NCI-H2107 treated with DMSO at 0.1 percent for 48 hours (cell line): ENCODE measurements around the gene CDH2.

Experiments
- DNase-seq: peaks from one replicate; lab custom pipeline; 2025; ENCODE audit not compliant: unreplicated experiment; lab: John Stamatoyannopoulos, UW

CDH2 gene

DNA sequence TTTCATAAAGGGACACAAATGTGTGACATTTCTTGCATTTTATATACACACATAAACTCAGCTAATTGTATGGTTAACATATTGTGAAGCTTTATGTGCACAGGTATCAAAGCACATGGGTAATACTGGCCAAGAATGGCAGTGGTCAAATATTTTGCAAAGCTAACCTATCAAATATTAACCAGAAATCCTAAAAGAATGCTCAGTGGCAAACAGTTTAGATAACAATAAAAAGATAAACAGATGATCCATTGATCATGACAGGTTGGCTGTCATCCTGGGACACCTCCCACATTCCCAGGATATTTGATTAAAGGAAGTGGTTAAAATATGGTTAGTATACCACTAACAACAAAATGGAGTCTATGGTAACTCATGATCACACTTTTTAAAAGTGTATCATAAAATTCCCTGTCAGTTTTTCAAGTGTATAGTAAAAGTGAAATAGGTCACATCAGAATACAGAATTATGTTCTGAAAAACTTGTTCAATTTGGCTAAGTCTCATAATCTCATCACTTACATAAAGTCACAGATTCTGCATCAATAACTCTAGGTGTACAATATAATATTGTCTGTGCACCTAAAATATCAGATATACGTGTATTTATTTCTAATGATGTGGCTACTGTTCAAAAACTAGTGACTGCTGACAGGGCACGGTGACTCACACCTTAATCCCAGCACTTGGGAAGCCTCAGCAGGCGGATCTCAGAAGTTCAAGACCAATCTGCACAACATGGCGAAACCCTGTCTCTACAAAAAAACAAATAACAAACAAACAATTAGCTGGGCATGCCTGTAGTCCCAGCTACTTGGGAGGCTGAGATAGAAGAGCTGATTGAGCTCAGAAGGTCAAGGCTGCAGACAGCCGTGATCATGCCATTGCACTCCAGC is 48.9 kb downstream of the CDH2 start:
- no peak for DNase-seq

GRCh38 chr18:28127228-28127627 is 49.7 kb downstream of the CDH2 start:
- DNase-seq, result no peak

DNA sequence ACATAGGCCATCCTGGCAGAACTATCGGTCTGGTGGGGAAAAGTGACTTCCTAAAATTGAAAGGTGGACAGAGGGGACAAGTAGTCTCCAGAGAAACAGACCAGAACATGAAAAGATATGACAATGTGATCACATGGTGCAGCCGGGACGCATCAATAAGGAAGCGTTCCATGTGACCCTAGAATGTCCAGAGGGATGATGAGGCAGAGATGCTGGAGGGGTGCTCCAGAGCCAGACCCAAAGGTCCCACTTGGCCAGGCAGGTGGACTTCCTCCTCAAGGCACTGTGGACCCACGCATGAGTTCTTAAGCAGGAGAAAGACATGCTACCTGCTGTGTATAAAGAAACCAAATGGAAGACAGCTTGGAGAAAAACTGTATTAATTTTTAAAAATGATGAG is 50.2 kb downstream of the CDH2 start:
- no peak for DNase-seq

DNA sequence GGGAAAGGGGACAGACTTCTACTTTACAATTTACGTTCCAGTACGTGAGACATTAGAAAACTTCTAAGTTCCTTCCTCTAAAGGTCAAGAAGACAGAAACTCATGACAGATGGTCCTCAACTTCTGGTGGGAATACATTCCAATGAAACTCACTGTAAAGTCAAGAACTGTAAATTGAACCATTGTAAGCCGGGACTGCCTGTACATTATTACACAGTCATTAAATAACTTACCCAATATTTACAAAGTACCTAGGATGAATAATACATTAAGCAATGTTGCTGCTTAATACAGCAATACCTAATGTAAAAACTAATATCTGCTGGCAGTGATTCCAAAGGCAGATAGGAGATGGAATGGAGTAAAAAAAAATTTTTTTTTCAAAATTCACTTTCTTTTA is 51.9 kb downstream of the CDH2 start:
- no peak for DNase-seq

- no peak for DNase-seq
These were observed 52.5 kb downstream of the CDH2 start for GRCh38 chr18:28124131-28125029.

DNA sequence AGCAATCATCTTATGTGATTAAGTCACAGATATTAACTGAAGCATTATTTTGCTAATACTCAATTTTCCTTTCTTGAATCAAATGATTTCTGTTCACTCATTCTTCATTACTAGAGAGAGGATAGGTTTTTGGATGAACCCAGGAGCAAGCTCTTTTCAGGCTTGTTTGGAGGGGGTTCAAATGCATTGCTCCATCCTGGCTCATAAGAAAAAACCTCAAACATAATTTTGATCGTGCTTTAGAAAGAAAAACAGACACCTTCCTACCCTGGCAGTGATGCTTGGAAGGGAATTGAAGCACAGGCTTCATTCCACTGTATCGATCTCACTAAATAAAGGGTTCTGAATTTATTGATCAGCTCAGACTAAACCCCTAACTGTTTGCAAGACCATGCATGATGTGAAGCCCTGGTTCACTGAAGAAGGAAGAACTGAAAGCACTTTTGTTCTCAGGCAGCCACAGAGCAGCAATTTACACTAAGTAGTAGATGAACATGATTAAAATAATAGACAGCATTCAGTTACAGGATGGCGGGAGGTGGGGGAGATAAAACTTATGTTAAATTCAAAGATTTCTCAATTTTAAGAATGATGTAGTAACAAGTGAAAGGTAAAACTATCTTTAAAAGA is 53.4 kb downstream of the CDH2 start:
- no peak for DNase-seq

GRCh38 chr18:28120828-28121515 is 56.0 kb downstream of the CDH2 start:
- no peak for DNase-seq

DNA sequence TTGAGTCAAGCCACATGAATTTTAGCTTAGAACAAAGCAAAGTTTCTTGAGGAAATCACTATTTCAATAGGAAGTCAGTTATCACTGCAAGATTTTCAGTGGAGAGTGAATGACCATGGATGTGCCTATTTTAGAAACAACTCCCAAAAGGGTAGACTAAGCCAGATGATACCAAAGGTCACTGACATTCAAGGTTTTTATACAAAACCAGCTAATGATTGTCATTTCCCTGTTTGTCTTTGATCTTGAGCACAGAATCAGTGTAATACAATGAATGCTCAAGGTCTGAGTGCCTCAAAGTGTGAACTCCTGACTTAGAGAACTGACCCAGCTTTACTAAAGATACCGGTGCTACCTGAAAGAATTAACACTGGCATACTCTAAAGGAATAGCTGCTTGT is 60.5 kb downstream of the CDH2 start:
- no peak for DNase-seq

DNA sequence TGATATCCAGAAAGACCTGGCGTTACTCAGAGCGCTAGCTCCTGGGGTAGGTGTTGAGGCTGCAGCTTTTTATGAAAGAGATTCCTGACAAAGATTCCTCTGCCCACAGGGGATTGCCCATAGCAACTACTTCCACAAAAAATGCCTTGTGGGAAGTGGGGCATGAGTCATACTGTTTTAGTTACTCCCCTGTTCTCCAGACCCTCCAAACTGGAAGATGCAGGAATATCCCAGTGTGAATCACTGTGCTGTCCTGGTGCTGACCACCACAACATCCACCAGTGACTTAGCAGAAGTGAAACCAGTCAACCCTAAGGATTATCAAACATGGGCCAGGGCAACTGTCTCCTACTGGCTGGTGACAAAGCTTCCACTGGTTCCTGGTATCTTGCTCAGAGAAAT is 61.8 kb downstream of the CDH2 start:
- no peak for DNase-seq

GRCh38 chr18:28114472-28114871 is 62.5 kb downstream of the CDH2 start:
- no peak for DNase-seq

DNA sequence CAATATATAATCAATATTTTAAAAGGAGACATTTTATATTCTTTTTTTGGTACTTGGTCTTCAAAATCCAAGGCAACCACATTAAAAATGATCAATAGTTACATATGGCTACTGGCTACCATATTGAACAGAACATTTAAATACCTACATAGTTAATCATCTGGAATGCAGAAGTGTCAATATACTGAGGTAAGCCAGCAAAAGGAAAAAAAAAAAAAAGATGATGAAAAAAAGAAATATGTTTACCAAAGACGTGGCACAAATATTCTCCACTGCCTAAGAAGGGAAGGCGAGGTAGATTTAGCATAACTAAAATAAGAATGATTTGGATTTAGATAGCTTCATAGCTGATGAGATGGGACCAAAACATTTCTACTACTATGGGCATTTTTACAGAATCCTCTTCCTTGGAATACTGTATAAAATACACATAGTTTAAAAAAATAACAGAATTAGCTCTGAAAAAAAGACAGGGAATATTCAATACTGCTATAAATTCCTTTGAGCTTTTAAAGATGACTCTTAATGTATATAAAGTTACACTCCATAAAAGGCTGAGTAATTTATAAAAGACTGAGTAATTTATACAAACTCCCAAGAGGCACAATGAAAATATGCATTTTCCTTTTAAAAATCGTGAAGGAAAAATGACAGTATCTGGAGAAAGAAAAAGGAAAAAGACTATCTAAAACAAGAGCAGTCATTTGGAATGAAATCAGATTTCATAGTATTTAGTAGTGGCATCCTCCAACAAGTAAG is 63.5 kb downstream of the CDH2 start:
- DNase-seq, result no peak

- DNase-seq, result no peak
These were observed 64.9 kb downstream of the CDH2 start for GRCh38 chr18:28112056-28112470.

DNA sequence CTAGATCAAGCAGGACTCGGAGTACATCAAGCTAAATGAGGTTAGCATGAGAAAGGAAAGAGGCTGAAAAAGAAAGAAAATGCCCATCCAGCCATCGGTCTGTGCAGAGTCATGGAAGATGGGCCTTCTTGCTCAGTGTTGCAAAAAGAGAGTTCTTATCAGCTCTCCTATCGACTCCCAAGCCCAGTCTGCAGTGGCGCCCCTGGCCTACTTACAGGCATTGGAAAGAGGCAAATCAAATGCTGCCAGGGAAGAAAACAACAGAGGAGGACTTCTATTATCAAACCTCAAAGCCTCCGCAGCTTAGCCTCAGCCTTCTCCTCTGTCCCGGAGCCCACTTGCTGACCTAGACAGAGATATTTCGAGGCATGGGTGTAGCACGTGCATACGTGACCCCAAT is 66.0 kb downstream of the CDH2 start:
- no peak for DNase-seq

- no peak for DNase-seq
These were observed 67.0 kb downstream of the CDH2 start for GRCh38 chr18:28109781-28110560.

- no peak for DNase-seq
These were observed 68.1 kb downstream of the CDH2 start for GRCh38 chr18:28108814-28109213.

DNA sequence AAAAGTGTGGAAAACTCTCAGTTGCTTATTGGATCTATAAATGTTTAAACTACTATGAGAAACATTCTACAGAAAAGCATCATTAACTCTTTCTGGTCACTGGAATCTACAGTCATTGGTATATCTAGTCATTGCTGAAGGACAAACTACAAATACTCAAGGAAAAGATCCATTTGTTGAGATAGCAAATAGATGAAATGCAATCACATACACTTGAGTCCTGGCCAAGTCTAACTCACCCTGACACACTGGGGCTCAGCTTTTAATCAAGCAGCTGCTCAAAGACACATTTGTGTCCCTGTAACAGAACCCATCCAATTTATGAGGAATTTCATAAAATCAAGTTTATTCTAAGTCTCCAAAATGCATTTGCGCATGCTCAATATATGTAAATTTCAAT is 68.7 kb downstream of the CDH2 start:
- no peak for DNase-seq

DNA sequence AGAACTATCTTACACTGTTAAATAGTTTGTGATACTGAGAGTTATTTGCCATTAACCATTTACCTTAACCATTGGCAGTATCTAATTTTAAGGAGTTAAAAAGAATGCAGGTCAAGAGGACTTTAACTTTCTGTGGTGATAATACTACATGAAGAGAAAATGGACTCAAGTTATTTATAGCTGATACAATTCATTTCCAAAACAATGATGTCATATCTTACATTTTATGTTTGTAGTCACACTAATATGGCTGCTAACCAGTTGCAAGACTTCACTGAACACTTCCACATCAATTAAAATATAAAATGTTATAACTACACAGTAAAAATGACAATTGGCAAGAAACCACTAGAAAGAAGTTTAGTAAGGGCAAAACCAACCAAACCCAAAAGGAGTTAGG is 77.7 kb downstream of the CDH2 start:
- no peak for DNase-seq

DNA sequence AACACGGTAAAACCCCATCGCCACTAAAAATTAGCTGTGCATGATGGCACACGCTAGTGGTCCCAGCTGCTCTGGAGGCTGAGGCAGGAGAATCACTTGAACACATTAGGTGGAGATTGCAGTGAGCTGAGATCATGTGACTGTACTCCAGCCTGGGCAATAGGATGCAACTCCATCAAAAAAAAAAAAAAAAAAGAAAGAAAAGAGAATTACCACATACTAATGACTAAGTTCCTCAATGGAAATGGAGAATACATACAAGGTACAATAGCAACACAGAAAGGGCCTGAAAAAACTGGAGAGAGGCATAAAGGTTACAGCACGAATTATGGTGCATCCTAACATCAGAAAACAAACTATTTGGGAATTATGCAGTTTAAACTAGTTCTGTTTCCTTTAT is 81.3 kb downstream of the CDH2 start:
- no peak for DNase-seq

GRCh38 chr18:28095041-28095440 is 81.9 kb downstream of the CDH2 start:
- DNase-seq, result no peak

GRCh38 chr18:28091197-28091596 is 85.7 kb downstream of the CDH2 start:
- no peak for DNase-seq
